ENCODE results near the gene GNG7.
"Not testable (repeated sequence)": the region's sequence is repeated elsewhere in the genome, so short reads cannot be mapped to it uniquely, and the experiment has no call there.

The GNG7 gene

DNA sequence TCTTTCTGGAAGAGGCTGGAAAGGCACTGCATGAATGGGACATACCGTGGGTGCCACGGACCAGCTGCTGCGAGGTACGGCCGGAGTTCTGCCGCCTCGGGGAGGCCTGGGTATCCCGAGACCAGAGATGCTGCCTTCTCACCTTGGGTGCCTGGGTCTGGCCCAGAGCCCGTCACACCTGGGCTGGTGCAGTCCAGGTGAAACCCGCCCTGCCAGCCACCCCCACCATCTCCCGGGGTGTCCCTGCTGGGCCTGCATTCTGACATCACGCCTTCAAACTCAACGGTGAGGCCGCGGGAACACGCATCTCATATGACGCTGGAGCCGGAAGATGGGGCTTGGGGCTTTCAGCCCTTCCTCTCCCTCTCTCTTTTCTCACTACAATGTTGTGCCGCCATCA, 128.6 kb downstream of the GNG7 start:
- no peak for DNase-seq

DNA sequence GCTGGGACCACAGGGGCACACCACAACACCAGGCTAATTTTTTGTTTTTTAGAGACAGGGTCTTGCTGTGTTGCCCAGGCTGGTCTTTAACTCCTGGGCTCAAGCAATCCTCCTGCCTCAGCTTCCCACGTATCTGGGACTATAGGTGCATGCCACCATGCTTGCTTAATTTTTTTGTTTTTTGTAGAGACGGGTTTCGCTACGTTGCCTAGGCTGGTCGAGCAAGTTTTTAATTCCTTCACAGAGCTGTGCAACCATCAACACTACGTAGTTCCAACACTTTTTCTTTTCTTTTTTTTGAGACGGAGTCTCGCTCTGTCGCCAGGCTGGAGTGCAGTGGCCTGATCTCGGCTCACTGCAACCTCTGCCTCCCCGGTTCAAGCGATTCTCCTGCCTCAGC, 130.3 kb downstream of the GNG7 start:
- not testable (repeated sequence) for DNase-seq

DNA sequence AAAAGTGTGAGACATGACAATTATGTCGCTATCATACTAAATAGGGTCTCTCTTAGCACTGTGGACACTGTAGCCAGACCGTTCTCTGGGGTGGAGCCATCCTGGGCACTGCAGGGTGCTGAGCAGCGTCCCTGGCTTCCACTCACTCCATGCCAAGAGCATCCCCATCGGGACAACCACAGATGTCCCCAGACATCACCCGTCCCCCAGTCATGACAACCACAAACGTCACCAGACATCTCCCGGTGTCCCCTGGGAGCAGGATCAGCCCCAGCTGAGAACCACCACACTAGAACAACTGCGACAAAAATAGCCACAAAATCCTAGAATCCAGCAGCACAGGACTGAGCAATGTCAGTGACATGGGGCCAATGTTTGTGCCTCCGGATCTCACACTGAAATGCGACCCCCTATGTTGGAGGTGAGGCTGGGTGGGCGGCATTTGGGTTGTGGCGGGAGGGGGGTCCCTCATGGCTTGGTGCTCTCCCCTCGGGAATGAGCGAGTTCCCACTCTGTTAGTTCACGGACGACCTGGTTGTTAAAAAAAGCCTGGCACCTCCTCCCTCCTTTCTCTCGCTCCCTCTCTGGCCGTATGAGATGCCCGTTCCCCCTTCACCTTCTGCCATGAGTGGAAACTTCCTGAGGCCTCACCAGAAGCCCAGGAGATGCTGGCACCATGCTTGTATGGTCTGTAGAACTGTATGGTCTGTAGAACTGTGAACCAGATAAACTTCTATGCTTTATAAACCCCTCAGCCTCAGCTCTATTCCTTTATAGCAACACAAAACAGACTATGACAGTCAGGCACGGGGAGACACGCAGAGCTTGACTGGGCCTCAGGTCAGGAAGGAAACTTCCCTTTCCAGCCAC, 132.7 kb downstream of the GNG7 start:
- no peak for DNase-seq

DNA sequence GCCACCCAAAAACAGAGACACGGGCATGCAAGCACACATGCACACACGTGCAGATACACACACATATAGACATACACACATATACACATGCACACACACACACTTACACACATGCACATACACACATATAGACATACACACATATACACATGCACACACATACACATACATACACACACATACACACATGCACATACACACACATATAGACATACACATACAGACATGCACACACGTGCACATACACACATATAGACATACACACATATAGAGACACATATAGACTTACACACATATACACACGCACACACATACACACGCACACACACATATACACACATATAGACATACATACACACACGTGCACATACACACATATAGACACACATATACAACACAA, 134.5 kb downstream of the GNG7 start:
- DNase-seq = no peak

DNA sequence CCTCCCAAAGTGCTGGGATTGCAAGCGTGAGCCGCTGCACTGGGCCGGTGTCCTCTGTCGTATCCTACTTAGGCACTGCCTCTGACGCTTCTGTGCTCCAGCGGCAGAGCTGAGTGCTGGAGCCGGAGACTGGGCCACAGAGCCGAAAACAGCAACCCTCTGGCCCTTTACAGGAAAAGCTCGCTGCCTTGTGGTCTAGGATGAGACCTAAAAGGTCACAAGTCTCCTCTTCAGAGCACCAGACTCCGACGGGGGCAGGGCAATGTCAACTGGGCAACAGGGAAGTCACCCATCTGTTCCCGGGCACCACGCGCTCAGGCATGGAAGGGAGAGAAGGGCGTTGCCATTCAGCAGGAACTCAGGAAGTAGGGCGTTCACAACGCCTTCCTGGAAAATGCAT, 134.9 kb downstream of the GNG7 start:
- peak in 1 of 2 donors; percentile 24 for DNase-seq

DNA sequence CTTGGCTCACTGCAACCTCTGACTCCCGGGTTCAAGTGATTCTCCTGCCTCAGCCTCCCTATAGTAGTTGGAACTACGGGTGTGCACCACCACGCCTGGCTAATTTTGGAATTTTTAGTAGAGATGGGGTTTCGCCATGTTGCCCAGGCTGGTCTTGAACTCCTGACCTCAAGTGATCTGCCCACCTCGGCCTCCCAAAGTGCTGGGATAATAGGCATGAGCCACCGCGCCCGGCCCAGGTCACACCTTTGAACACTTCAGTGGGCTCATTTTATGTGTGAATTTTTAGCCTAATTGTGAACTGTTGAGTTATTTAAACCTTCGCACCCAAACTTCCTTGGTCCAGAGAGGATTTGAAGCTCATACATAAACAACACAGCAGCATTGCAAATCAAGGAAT, 138.9 kb downstream of the GNG7 start:
- DNase-seq = not testable (repeated sequence)

DNA sequence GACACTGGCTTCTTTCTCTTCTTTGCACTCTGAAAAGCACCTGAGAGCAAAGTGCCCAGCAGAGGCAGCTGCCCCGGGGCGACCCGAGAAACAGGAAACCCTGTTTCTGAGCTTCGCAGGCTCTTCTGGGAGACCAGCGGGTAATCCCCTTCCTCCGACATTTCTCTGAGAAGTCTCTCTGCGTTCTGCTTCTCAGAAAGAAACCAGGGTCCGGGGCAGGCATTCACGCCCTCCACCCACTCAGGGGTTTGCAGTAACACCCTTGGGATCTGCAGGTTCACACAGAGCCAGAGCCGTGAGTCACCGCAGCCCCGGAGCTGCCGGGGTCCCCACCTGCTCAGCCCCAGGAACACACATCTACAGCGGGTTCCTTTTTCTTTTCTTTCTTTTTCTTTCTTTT, 140.6 kb downstream of the GNG7 start:
- DNase-seq = peak; percentile 68 to 71

DNA sequence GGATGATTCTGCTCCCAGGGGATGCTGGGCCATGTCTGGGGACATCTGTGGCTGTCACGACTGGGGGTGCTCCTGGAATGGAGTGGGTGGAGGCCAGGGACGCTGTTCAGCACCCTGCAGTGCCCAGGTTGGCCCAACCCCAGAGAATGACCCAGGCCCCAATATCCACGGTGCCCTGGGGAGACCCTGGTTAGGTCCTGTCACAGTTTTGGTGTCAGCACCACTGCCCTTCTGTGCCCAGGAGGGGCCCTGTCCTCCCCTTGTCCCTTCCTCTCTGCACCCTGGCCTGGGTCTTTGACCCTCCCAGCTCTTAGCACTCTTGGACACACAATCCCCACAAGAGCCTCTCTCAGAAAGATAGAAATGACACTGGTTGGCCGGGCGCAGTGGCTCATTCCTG, 141.3 kb downstream of the GNG7 start:
- DNase-seq = no peak

DNA sequence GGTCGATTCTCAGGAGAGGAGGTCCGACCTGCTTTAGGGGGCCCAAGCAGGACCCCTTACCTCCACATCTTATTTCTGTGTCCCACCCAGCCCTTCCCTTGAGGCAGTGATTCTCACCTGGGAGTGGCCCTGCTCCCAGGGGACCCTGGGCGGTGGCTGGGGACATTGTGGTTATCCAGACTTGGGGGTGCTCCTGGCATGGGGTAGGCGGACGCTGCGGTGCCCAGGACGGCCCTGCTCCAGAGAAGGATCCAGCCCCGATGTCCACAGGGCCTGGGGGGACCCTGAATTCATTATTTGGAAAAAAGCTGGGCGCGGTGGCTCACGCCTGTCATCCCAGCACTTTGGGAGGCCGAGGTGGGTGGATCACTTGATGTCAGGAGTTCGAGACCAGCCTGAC, 142.1 kb downstream of the GNG7 start:
- no peak for DNase-seq

DNA sequence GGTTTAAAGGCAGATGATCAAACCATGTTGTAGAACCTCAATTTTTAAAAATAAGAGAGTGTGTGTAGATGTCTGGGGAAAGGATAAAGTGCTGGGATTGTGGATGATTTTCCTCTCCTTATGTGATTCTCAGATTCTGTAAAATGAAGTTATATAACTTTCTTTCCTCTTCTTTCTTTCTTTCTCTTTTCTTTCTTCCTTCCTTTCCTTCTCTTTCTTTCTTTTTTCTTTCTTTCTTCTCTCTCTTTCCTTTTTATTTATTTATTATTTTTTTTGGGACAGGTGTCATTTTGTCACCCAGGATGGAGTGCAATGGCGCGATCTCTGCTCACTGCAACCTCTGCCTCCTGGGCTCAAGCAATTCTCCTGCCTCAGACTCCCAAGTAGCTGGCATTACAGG, 144.0 kb downstream of the GNG7 start:
- DNase-seq = no peak

DNA sequence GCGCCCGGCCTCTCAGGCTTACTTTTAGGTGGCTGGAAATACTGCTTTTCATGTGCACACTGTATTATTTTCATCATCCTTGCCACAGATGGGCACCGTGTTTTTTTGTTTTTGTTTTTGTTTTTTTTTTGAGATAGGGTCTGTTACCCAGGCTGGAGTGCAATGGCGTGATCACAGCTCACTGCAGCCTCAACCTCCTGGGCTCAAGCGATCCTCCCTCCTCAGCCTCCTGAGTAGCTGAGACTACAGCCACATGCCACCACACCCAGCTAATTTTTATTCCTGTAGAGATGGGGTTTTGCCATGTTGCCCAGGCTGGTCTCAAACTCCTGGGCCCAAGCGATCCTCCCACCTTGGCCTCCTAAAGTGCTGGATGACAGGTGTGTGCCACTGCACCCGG, 144.4 kb downstream of the GNG7 start:
- not testable (repeated sequence) for DNase-seq

DNA sequence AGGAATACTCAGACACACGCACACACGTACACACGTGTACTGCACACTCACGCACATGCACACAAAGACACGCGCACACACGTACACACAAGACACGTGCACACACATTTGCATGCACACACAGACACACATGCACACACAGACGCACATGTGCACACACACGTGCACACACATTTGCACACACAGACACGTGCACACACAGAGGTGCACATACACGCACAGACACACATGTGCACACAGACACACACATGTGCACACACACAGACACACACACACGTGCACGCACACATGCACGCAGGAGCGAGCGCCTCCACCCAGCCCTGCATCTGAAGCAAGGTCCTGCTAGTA, 145.4 kb downstream of the GNG7 start:
- DNase-seq = no peak

DNA sequence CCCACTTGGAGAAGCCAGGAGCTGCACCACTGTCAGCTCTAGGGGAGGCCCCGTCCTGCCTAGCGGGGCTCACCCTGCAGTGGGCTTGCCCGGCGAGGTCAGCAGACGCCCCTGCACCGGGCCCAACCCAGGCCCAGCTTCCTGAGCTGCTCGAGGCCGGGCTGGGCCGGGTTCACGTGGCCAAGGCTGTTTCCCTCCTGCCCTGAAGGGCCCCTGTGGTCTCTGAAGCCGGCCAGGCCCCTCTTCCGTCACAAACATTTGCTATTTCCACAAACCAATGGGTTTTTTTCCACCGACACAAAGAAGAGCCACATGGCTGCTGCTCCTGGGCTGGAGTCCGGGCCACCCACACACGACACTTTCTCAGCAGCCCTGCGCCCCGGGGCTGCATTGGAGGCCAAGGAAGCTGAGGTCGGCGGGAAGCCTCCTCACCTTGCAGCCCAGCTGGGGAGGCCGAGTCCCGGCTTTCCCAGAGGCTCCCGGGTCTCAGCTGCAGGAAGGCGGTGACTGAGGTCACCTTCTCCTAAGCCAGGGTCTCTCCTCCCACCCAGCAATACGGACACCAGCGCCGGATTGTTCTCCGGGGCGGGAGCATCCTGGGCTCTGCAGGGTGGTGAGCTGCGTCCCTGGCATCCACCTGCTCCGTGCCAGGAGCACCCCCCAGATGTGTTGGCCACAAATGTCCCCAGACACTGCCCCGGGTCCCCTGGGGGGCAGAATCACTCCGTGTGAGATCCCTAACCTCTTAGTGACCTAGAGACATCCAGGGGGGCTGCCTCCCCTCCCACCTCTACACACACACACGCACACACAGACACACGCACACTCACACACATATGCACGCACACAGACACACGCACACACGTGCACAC, 146.0 kb downstream of the GNG7 start:
- no peak for DNase-seq

DNA sequence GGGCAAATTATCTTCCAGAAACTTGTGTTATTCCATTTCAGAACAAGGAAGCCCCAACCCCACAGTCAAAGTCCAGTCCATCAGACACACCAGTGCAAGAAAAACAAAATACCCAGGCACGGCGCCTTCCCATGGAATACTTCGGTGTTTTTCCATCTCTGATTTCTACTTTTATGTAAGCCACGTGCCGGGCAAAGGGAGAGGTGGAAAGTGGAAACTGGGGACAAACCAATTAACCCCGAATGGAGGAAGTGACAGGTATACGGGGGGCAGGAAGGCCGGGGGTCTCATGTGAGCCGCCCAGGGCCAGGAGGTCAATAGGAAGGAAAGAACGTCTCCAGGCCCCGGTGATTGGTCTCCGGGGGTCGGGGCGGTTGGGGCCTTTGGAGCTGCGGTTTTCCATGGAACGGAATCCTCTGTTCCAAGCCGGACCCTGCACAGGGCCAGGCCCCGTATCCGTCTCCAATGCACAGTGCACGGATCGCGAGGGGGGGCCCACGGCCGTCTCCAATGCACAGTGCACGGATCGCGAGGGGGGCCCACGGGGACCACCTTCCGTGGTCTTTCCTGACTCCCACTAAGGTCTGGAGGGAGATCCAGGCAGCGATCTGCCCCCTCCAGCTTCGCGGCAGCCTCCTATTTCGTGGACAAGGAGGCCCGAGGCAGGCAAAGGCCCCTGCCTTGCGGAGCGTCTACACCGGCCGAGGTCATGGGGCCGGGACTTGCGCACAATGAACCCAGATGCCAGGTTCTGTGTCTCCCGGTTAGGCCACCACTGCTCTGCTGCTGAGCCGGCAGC, 146.9 kb downstream of the GNG7 start:
- DNase-seq = no peak

DNA sequence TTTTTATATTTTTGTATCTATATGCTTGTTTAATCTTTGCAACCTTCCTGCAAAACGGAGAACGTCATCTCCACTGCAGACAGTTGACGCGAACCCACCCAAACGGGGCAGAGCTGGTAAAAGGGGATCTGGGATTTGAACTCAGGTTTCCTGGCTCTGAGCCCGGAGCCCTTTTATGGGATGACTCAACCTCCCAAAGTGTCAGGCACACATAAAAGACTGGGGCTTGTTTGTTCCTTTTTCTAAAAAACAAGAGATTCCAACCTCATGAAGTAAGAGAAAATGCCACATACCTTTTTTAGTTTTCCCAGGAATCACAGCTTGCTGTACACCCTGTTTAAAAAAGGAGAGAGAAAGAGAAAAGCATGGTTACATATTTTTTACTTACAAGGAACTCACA, 147.6 kb downstream of the GNG7 start:
- DNase-seq = no peak

DNA sequence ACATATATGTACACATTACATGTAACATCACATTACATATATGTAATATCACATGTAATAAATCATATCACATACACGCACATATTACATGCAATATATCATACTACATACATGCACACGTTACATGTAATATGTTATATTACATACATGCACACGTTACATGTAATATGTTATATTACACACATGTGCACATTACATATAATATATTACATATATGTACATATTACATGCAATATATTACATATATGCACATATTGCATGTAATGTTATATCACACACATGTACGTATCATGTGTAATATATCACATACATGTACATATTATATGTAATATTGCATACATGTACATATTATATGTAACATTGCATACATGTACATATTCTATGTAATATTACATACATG, 149.0 kb downstream of the GNG7 start:
- DNase-seq = no peak

DNA sequence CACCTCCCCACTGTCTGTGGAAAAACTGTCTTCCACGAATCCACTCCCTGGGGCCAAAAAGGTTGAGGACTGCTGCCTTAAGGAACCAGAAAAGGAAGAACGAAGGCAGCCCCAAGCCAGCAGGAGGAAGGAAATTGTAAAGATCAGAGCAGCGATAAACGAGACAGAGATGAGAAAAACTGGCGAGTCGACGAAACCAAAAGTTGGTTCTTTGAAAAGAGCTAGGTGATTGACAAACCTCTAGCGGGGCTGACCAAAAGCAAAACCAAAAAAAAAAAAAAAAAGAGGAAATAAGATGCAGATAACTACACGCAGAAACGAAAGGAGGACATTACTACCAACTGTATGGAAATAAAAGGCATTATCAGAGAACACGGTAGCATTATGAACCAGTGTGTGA, 149.6 kb downstream of the GNG7 start:
- DNase-seq = peak; percentile 53 to 77

DNA sequence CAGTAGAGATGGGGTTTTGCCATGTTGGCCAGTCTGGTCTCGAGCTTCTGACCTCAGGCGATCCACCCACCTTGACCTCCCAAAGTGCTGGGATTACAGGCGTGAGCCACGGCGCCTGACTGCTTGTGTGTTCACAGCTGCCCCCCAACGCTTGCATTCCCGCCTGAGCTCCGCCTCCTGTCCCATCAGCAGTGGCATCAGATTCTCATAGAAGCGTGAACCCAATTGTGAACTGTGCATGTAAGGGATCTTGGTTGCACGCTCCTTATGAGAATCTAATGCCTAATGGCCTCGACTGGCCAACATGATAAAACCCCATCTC, 150.7 kb downstream of the GNG7 start:
- no peak for DNase-seq

DNA sequence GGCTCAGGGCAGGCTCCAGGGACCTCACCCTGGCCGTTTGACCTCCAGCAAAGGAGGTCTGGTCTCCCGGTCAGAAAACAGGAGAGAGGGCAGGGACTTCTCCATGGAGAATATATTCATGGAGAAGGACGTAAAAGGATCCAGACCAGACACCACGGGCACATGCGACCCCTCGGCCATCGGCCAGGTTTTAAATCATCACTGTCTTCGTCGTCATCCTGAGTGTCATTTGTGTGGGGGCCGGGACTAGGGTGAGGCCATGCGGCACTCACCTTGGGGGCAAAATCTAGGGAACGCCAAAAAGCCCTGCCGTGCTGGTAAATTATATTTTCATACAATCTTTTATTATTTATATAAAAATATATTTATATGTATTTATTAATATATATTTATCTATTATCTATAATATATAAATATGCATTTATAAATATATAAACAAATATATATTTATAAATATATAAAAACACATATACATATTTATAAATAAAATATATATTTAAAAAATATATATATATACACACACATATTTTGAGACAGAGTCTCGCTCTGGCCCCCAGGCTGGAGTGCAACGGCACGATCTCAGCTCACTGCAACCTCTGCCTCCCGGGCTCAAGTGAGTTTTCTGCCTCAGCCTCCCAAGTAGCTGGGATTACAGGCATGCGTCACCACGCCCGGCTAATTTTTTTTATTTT, 151.2 kb downstream of the GNG7 start:
- DNase-seq = no peak

DNA sequence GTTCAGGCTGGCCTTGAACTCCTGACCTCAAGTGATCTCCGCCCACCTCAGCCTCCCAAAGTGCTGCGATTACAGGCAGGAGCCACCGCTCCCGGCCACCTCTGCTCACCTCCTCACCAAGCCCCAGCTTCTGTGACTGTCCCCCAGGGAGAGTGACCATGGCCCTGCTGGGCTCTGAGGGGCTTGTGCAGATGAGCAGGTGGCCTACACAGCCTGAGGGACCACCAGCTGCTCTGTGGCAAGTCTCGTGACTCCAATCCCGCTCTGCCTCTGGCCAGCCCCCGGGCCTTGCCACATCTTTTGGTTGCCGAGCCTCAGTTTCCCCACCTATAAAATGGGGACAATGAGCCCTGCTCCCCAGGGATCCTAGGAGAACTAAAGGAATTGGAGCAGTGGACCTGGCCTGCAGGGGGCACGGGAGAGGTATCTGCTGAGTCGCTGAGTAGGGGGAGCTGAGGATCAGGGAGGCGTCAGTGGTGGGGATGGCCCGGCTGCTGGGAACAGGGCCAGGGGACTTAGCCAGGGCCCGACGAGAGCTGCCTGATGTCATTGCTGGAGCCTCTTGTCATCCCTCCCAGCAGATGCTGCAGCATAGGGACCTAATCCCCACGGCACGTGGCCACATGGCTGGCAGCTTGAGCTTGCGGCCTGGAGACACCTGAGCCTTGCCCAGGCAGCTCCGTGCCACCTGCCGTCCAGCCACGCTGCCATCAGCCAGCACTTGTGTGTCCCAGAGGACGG, 151.9 kb downstream of the GNG7 start:
- no peak for DNase-seq

DNA sequence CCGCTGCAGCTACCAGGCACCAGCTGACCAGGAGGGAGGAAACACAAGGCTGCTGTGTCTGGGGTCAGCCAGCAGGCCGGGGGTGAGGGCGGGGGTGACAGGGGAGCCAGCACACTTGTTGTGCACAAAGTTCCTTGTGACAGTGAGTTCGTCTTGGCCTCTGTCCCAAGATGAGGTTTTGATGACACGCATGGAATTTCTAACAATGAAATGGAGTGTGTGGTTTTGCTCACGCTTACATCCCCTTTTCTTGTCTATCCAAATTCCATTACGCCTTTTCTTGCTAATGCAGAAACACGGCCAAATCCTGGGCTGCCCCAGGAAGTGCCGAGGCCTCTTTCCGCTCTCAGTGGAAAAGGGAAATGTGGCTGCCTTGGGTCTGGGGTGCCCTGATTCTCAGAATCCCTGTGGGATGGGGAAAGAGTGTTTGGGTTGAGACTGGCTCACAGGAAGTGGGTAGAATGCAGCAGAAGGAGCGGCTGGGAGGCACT, 152.7 kb downstream of the GNG7 start:
- DNase-seq = peak; percentile 17 to 72

DNA sequence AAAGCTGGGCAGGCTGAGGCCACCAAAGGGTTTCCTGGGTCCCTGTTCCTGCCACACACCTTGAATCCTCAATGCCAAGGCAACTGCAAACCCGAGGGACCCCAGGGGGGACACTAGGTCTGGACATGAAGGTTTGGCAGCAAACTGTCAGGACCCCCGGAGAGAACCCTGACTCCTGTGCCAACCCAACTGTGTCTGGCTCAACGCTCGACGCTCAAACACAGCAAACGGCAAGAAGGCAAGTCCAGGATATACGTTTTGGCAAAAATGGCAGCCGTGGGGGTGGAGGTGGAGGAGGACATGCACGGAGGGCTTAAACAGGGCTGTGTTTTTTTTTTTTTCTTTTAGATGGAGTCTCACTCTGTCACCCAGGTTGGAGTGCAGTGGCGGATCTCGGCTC, 153.5 kb downstream of the GNG7 start:
- no peak for DNase-seq
